Dendritic cell treated with granulocyte-macrophage colony-stimulating factor and Interleukin-4, amounts not matched to agents 40 ng/mL and 50 ng/mL, for 4 days (primary cell): Measurements from ENCODE around the gene EEF1E1.
A peak's percentile ranks its signal among the peaks of the same experiment; 100 is the strongest.
"Not testable (repeated sequence)": the region's sequence is repeated elsewhere in the genome, so short reads cannot be mapped to it uniquely, and the experiment has no call there.

ENCODE experiments used
- H3K27ac Mint-ChIP-seq: one replicate; pipeline ENCODE4 v1.8.0; 2022; ENCODE audit warnings: mild to moderate bottlenecking, mixed read lengths
- H3K27me3 Mint-ChIP-seq: one replicate; pipeline ENCODE4 v1.8.0; 2022; ENCODE audit warnings: mild to moderate bottlenecking, mixed read lengths
- H3K36me3 Mint-ChIP-seq: one replicate; pipeline ENCODE4 v1.8.0; 2022; ENCODE audit warnings: low read depth, mixed read lengths
- H3K4me1 Mint-ChIP-seq: one replicate; pipeline ENCODE4 v1.8.0; 2022; ENCODE audit warnings: low read depth, mixed read lengths
- H3K4me3 Mint-ChIP-seq: one replicate; pipeline ENCODE4 v1.8.0; 2022; ENCODE audit warnings: mild to moderate bottlenecking, moderate library complexity, mixed read lengths
- H3K9me3 Mint-ChIP-seq: one replicate; pipeline ENCODE4 v1.8.0; 2022; ENCODE audit warnings: mixed read lengths
- intact Hi-C: fragments of 100-400 bp; cut with micrococcal nuclease; formaldehyde crosslinking; loops from one replicate; pipeline ENCODE4 v1.15.0; 2022

The EEF1E1 gene

DNA sequence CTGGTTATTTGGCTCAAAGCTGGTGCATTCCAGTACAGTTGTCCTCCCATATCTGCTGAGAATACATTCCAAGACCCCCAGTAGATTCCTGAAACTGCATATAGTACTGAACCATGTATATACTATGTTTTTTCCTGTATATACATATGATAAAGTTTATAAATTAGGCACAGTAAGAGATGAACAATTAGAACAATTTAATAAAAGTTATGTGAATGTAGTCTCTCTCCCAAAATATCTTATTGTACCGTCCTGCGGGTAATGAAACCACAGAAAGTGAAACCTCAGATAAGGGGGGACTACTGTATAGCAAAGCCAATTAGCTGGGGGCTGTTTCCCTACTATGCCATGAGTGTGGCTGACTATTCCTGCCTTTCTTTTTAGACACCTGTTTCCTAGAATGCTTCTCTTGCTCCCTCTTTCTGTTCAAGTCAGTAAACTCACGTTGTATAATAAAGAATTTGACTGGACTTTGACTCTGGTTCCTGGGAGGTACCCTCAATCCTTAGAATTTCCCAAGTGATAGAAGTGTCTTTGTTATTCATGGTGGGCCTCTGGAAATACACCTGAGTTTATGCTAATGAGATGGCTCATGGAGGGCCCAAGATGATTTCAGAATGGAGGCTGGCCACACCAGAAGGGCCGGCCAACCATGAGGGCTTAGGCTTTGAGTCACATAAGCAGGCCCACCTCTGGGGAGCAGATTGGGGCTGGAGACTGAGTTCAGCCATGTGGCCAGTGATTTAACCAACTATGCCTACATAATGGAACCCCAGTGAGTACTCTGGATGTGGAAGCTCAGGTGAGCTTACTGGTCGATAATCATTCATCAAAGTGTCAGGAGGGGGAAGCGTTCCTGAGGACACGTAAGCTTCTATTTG, 37.5 kb downstream of the EEF1E1 start:
- intact Hi-C loops: loop anchor here (1.0 to 10.0 kb wide), 3 partner anchors 37 to 370 kb away; partner anchors contain the start of genes EEF1E1 and SLC35B3
- no peaks in the 10 kb centered on the region for H3K9me3 Mint-ChIP-seq
- peak overlapping the region; percentile 87 for H3K4me3 Mint-ChIP-seq
- peaks cover 20% of the 10 kb centered on the region for H3K36me3 Mint-ChIP-seq
- H3K27ac Mint-ChIP-seq: peak overlapping the region; percentile 93
- no peaks in the 10 kb centered on the region for H3K27me3 Mint-ChIP-seq
- peaks cover 13% of the 10 kb centered on the region for H3K4me1 Mint-ChIP-seq

GRCh38 chr6:8063761-8064637, 38.3 kb downstream of the EEF1E1 start, which contains the start of gene BLOC1S5:
Gene BLOC1S5 (minus strand): TSS chr6:8064389. CDS start chr6:8064376, 13 bp downstream.
- Mint-ChIP-seq H3K27me3 (no peaks in the 10 kb centered on the region), H3K4me3 (peak within 1 kb of the TSS; percentile 87), H3K27ac (peak within 1 kb of the TSS; percentile 93), H3K4me1 (peaks cover 13% of the 10 kb centered on the region), H3K36me3 (peaks cover 21% of the 10 kb centered on the region), H3K9me3 (no peaks in the 10 kb centered on the region)
- intact Hi-C loops: loop anchor here (1.0 to 10.0 kb wide), 3 partner anchors 38 to 371 kb away; partner anchors contain the start of genes EEF1E1 and SLC35B3

DNA sequence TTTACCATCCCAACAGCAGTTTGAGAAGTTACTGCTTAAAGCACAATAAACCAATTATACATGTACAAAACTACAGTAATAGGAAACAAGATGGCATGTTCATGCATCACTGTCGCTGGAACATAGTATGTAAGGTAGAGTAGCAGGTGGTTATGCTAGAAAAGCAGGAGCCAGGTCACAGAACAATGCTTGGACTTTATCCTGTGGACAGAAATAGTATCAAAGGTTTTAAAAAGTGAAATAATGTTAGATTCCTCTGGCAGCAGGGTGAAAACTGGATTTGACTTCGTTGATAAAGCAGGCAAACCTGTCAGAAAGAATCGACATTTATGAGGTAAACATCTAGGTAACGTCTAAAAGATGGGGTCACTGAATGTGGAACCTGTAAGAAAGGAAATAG, 40.6 kb downstream of the EEF1E1 start:
- H3K4me3 Mint-ChIP-seq: no peak overlapping the region
- H3K27me3 Mint-ChIP-seq: no peaks in the 10 kb centered on the region
- H3K27ac Mint-ChIP-seq: no peak overlapping the region
- intact Hi-C loops: loop anchor here (5.0 to 10.0 kb wide), 2 partner anchors 154 to 373 kb away; partner anchors contain the start of gene SLC35B3
- no peaks in the 10 kb centered on the region for H3K9me3 Mint-ChIP-seq
- peaks cover 42% of the 10 kb centered on the region for H3K36me3 Mint-ChIP-seq
- peaks cover 13% of the 10 kb centered on the region for H3K4me1 Mint-ChIP-seq

DNA sequence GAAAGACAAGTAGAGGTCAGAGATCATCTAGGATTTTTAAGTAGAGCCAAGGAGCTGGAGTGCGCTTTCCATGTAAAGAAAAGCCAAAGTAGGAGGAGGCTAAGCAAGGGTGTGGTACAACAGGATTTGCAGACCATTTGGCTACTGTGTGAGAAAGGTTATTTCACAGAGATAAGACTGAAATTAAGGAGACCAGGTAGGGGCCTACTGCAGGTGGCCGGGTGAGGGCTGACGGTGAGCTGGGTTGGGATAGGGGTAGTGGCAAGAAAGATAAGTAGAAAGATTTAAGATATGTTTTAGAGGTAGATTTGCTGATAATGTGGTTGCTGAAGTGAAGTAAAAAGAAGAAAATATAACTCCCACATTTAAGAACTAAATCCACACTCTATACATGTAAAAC, 42.0 kb downstream of the EEF1E1 start:
- intact Hi-C loops: loop anchor here (5.0 to 10.0 kb wide), 2 partner anchors 153 to 374 kb away; partner anchors contain the start of gene SLC35B3
- no peaks in the 10 kb centered on the region for H3K9me3 Mint-ChIP-seq
- H3K4me3 Mint-ChIP-seq: no peak overlapping the region
- H3K4me1 Mint-ChIP-seq: peaks cover 6% of the 10 kb centered on the region
- H3K36me3 Mint-ChIP-seq: peaks cover 54% of the 10 kb centered on the region
- H3K27ac Mint-ChIP-seq: no peak overlapping the region
- no peaks in the 10 kb centered on the region for H3K27me3 Mint-ChIP-seq

DNA sequence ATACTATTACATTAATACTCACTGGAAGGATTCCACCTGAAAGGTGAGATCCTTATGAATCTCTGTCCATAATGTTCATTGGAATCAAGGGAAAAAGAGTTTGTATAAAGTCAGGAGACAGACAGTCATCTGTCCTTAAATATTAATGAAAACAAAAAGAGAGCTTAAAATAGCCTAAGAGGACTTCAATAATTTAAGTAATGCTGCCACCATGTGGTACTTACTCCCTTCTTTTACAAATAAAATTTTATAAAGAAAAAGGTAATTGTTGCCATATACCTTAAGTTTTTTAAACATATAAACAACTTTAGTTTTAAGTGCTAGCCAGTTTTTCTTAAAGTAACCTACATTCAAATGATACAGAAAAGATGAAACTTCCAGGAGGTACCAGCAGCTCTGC, 43.2 kb downstream of the EEF1E1 start:
- H3K36me3 Mint-ChIP-seq: peaks cover 63% of the 10 kb centered on the region
- peaks cover 6% of the 10 kb centered on the region for H3K4me1 Mint-ChIP-seq
- intact Hi-C loops: loop anchor here (5.0 kb wide), 1 partner anchor 337 kb away; no protein-coding TSS in a partner anchor
- H3K4me3 Mint-ChIP-seq: no peak overlapping the region
- no peak overlapping the region for H3K27ac Mint-ChIP-seq
- H3K9me3 Mint-ChIP-seq: no peaks in the 10 kb centered on the region
- no peaks in the 10 kb centered on the region for H3K27me3 Mint-ChIP-seq

DNA sequence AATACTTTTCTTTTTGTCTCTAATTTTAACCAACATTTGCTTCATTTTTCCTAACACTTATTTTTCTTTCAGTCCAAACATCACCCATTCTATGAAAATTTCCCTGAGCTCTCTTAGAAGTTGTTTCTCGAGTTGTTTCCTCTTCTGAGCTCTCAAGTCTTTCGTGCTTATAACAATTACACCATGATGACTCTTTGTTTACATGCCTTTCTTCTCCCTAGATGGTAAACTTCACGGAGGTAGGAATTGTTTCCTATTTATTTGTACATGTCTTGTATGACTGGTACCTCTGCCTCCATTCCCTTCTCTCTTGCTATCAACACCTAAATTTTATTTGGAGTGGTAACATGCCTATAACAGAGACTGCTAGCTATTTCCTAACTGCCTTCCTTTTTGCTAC, 44.6 kb downstream of the EEF1E1 start:
- intact Hi-C loops: loop anchor here (5.0 kb wide), 1 partner anchor 335 kb away; no protein-coding TSS in a partner anchor
- Mint-ChIP-seq H3K36me3 (peaks cover 63% of the 10 kb centered on the region), H3K4me3 (no peak overlapping the region)

DNA sequence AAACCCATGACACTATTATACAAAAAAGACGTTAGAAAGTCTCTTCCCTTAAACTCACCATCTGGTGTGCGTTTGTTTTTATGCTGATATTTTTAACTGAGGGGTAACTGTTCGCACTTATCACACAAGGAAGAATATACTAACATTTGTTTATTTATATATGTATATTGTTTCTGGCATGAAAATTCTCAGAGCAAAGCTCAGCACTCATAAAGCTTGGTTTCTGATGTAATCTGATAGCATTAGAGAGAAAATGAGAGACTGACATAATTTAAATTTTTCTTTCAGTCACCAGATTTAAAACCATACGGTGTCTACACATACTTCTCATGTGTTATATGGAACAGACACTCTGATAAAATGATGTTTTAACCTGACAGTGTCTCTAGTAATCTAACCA, 45.1 kb downstream of the EEF1E1 start:
- Mint-ChIP-seq H3K4me1 (peaks cover 6% of the 10 kb centered on the region), H3K36me3 (peaks cover 68% of the 10 kb centered on the region), H3K27ac (no peak overlapping the region), H3K27me3 (no peaks in the 10 kb centered on the region), H3K9me3 (no peaks in the 10 kb centered on the region), H3K4me3 (no peak overlapping the region)
- intact Hi-C loops: loop anchor here (5.0 kb wide), 1 partner anchor 335 kb away; no protein-coding TSS in a partner anchor

More for the DNA sequence above, 44.6 kb downstream of the EEF1E1 start:
- Mint-ChIP-seq H3K27me3 (no peaks in the 10 kb centered on the region), H3K9me3 (no peaks in the 10 kb centered on the region), H3K4me1 (peaks cover 6% of the 10 kb centered on the region), H3K27ac (no peak overlapping the region)

GRCh38 chr6:8054276-8054675, 48.1 kb downstream of the EEF1E1 start:
- peaks cover 82% of the 10 kb centered on the region for H3K36me3 Mint-ChIP-seq
- H3K4me1 Mint-ChIP-seq: no peaks in the 10 kb centered on the region
- H3K27me3 Mint-ChIP-seq: no peaks in the 10 kb centered on the region
- no peaks in the 10 kb centered on the region for H3K9me3 Mint-ChIP-seq
- intact Hi-C loops: no loop called here
- H3K4me3 Mint-ChIP-seq: no peak overlapping the region
- no peak overlapping the region for H3K27ac Mint-ChIP-seq

DNA sequence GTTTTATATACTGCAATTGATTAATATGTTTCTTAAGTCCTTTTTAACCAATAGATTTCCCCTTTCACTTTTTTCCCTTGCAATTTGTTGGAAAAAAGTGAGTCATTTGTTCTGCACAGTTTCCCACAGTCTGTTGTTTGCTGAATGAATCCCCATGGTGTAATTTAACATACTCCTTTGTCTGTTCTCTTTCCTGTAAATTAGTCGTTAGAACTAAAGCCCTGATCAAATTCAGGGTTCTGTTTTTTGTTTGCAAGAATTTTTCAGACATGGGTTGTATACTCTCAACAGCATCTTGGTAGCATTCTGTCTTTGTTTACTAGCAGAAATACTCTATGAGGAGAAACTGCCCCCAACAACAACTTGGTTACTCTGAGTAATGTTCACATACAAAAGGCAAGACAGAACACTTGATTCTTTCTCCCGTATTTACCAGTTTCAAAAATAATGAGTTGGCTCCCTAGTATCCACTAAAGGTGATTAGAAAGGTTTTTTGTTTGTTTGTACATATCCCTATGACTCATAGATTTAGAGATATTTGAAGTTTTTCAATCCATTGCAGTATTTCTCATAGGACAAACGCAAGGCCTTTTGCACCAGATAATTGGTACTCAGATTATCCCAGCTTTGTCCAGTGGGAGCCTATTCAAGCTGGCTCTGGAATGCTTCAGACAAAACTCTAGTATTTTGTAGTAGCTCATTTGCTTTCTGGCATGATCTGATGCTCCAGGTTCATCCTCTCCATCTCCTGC, 54.6 kb downstream of the EEF1E1 start:
- no peak overlapping the region for H3K4me3 Mint-ChIP-seq
- no peak overlapping the region for H3K27ac Mint-ChIP-seq
- H3K9me3 Mint-ChIP-seq: peaks cover 34% of the 10 kb centered on the region
- H3K4me1 Mint-ChIP-seq: no peaks in the 10 kb centered on the region
- peaks cover 88% of the 10 kb centered on the region for H3K36me3 Mint-ChIP-seq
- intact Hi-C loops: no loop called here
- H3K27me3 Mint-ChIP-seq: no peaks in the 10 kb centered on the region

DNA sequence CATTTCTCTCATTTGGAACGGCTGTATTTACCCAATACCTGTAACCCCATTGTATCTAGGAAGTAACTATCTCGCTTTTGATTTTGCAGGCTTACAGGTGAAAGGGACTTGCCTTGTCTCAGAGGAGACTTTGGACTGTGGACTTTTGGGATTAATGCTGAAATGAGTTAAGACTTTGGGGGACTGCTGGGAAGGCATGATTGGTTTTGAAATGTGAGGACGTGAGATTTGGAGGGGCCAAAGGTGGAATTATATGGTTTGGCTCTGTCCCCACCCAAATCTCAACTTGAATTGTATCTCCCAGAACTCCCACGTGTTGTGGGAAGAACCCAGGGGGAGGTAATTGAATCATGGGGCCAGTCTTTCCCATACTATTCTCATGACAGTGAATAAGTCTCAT, 56.6 kb downstream of the EEF1E1 start:
- intact Hi-C loops, H3K4me3 Mint-ChIP-seq, H3K27me3 Mint-ChIP-seq, H3K4me1 Mint-ChIP-seq, H3K27ac Mint-ChIP-seq: not testable (repeated sequence)
- Mint-ChIP-seq H3K36me3 (peaks cover 79% of the 10 kb centered on the region), H3K9me3 (peaks cover 34% of the 10 kb centered on the region)

DNA sequence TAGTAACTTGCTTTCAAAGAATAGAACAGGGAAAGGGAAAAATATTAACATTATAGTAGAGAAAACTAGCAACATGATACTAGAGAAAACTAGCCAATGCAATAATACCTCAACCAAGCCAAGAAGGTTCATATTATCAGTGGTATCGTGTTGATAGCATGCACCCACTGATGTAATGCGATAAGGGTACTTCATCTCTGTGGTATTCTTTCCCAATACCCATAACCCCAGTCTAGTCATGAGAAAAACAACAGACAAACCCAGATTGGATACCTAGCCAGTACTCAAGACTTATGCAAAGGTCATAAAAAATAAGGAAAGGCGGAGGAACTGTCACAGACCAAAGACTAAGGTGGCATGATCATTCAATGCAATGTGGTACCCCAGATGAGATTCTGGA, 59.1 kb downstream of the EEF1E1 start:
- Mint-ChIP-seq H3K27me3 (no peaks in the 10 kb centered on the region), H3K36me3 (peaks cover 81% of the 10 kb centered on the region), H3K27ac (no peak overlapping the region), H3K4me3 (no peak overlapping the region), H3K9me3 (peaks cover 47% of the 10 kb centered on the region), H3K4me1 (peaks cover 7% of the 10 kb centered on the region)
- intact Hi-C loops: no loop called here

DNA sequence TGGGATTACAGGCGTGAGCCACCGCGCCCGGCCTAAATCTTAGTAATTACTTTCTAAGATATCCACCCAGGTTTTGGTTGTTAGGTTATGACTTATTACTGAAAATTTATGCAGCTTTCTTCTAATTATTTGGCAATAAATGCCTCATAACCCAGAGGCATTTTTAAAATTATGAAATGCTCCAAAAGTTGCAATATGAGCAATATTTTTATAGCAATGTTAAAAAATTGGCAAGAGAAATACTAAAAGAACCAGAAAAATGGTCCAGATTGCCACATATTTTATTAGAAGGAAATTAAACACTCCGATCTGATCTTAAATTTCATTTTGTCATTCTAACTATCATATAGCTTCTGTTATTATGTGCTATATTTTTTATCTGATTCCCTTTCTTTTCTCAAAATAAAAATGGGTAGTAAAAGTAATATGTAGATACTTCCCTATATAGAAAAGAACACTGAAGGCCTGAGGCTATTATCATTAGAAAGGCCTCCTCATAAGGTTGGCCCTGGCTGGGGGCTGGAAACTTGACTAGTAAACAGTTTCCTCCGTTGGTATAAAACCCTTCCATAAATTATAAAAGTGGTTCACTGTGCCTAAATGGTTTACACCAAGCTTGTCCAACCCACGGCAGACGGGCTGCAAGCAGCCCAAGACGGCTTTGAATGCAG, 60.3 kb downstream of the EEF1E1 start:
- no peaks in the 10 kb centered on the region for H3K27me3 Mint-ChIP-seq
- intact Hi-C loops: no loop called here
- no peak overlapping the region for H3K27ac Mint-ChIP-seq
- peaks cover 12% of the 10 kb centered on the region for H3K4me1 Mint-ChIP-seq
- peaks cover 43% of the 10 kb centered on the region for H3K9me3 Mint-ChIP-seq
- H3K4me3 Mint-ChIP-seq: no peak overlapping the region
- peaks cover 80% of the 10 kb centered on the region for H3K36me3 Mint-ChIP-seq

DNA sequence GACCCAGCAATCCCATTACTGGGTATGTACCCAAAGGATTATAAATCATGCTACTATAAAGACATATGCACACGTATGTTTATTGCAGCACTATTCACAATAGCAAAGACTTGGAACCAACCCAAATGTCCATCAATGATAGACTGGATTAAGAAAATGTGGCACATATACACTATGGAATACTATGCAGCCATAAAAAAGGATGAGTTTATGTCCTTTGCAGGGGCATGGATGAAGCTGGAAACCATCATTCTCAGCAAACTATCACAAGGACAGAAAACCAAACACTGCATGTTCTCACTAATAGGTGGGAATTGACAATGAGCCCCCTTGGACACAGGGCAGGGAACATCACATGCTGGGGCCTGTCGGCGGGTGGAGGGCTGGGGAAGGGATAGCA, 68.2 kb downstream of the EEF1E1 start:
- H3K36me3 Mint-ChIP-seq: peaks cover 46% of the 10 kb centered on the region
- peaks cover 22% of the 10 kb centered on the region for H3K9me3 Mint-ChIP-seq
- intact Hi-C loops, H3K27ac Mint-ChIP-seq, H3K4me3 Mint-ChIP-seq, H3K27me3 Mint-ChIP-seq: not testable (repeated sequence)
- peaks cover 42% of the 10 kb centered on the region for H3K4me1 Mint-ChIP-seq
